ENCODE data around the gene TOX2. TPM values are rescaled to one million over a fixed set of nuclear protein-coding genes. Genes with fewer than 3 reads are reported as not detected.
A peak's percentile ranks its signal among the peaks of the same experiment; 100 is the strongest.

TOX2 gene
- total and polyA plus RNA-seq, 2 of the 4 experiments (the other 2 are of a cell fraction) = 1.3 to 17.5 TPM

GRCh38 chr20:43934833-43935232 is 20.2 kb downstream of the TOX2 start:
- H3K4me1 ChIP-seq (ENCODE audit: control insufficient read depth, insufficient read depth, low read length) = peaks cover 29% of the 10 kb centered on the region
- no peak overlapping the region for H3K4me3 ChIP-seq (ENCODE audit: insufficient read depth, low read depth, low read length)
- no peak overlapping the region for H3K23ac ChIP-seq (ENCODE audit: low read depth, low read length)
- no peaks in the 10 kb centered on the region for H3K27me3 ChIP-seq (ENCODE audit: control insufficient read depth, insufficient read depth, low read length)
- no peaks in the 10 kb centered on the region for H3K36me3 ChIP-seq (ENCODE audit: control insufficient read depth, insufficient read depth, low read length)
- TF ChIP-seq CTCF (conservative IDR thresholded peaks at IDR 0.05; ENCODE audit: low read depth, low read length) = no peak
- no peak for TF ChIP-seq FOS (IDR thresholded peaks at IDR 0.05; ENCODE audit: low read depth, low read length)
- TF ChIP-seq ELK1 (IDR thresholded peaks at IDR 0.05; ENCODE audit: borderline replicate concordance, low read depth, low read length) = no peak
- TF ChIP-seq RCOR1 (IDR thresholded peaks at IDR 0.05; ENCODE audit: insufficient replicate concordance, low read length) = no peak
- no peak for TF ChIP-seq MXI1 (IDR thresholded peaks at IDR 0.05; ENCODE audit: borderline replicate concordance, low read depth, low read length)
- TF ChIP-seq BHLHE40 (IDR thresholded peaks at IDR 0.05; ENCODE audit: low read depth, low read length) = no peak
- TF ChIP-seq RAD21 (IDR thresholded peaks at IDR 0.05; ENCODE audit: low read length) = no peak
- no peak for TF ChIP-seq RFX5 (IDR thresholded peaks at IDR 0.05; ENCODE audit: low read depth, low read length)
- no peak for TF ChIP-seq CEBPB (IDR thresholded peaks at IDR 0.05; ENCODE audit: low read depth, low read length)
- no peak for TF ChIP-seq CHD1 (IDR thresholded peaks at IDR 0.05; ENCODE audit: low read depth, low read length)
- intact Hi-C loops (cut with micrococcal nuclease) (no loop called here), in situ Hi-C loops (cut with MboI; ENCODE audit: low sequenced_read_pairs) (loop anchor here (25.0 kb wide), 1 partner anchor 1852 kb away; the partner anchor contains the start of genes DNTTIP1 and WFDC3), dilution Hi-C loops (cut with HindIII; ENCODE audit: low sequenced_read_pairs, unreplicated experiment) (no loop called here)
- no peak overlapping the region for H3K4me2 ChIP-seq (ENCODE audit: low read depth, low read length)
- peaks cover 32 to 91% of the 10 kb centered on the region in 2 experiments for H3K79me1 ChIP-seq (ENCODE audit: low read depth in 1 of 2, low read length in 2 of 2)
- H2BK120ac ChIP-seq (ENCODE audit: low read depth, low read length) = no peak overlapping the region
- peaks cover 58% of the 10 kb centered on the region for H4K20me1 ChIP-seq (ENCODE audit: insufficient read depth, low read length)
- DNase-seq = no peak
- H3K9me3 ChIP-seq (ENCODE audit: control insufficient read depth, insufficient read depth, low read length) = no peaks in the 10 kb centered on the region
- H3K18ac ChIP-seq (ENCODE audit: low read depth, low read length) = no peak overlapping the region
- H3K56ac ChIP-seq (ENCODE audit: extremely low read depth, insufficient read depth, low read length) = no peak overlapping the region
- H4K5ac ChIP-seq (ENCODE audit: low read depth, low read length) = no peak overlapping the region
- peaks cover 38% of the 10 kb centered on the region for H3K9me1 ChIP-seq (ENCODE audit: insufficient read depth, low read length)
- no peak overlapping the region for H4K8ac ChIP-seq (ENCODE audit: low read depth in 2 of 2, low read length in 2 of 2)
- ChIA-PET POLR2A (ENCODE audit: unreplicated experiment) (no interaction called here), CTCF (no interaction called here)
- no TSS peak for BruUV-seq (replicated peaks)
- 60% methylated on average over 1 of the region's 3 CpGs; no CpG with 5 or more reads in 1 of the 2 experiments for WGBS, 2 experiments (ENCODE audit: extremely low coverage in 2 of 2, insufficient read length in 1 of 2)
- no peak overlapping the region for H2BK20ac ChIP-seq (ENCODE audit: low read depth, low read length)
- no peak overlapping the region for H3K9ac ChIP-seq (ENCODE audit: low read depth, low read length)
- no peak overlapping the region for H2BK5ac ChIP-seq (ENCODE audit: low read depth, low read length, poor library complexity, severe bottlenecking)
- no peak overlapping the region for H2BK15ac ChIP-seq (ENCODE audit: low read depth, low read length)
- H3K14ac ChIP-seq (replicated peaks; ENCODE audit: low read depth, low read length) = no peak overlapping the region
- H3K27ac ChIP-seq (ENCODE audit: insufficient read depth, low read length) = no peak overlapping the region
- H2AK9ac ChIP-seq (replicated peaks; ENCODE audit: low read depth, low read length, poor library complexity) = no peak overlapping the region
- H2AFZ ChIP-seq (replicated peaks; ENCODE audit: low read length, poor library complexity) = no peak overlapping the region
- H4K91ac ChIP-seq (ENCODE audit: insufficient read depth, low read depth, low read length) = no peak overlapping the region
- peak overlapping the region; percentile 5; the same call in 1 of the 2 replicates for H2AK5ac ChIP-seq (ENCODE audit: low read depth, low read length)
- no peak for ATAC-seq (ENCODE audit: low read depth)
- H3K4ac ChIP-seq (ENCODE audit: low read depth, low read length) = no peak overlapping the region

Measured in IMR-90 (cell line).